Stomach (tissue), 4 donors: ENCODE measurements around the gene C2CD3.

Source experiments
- CTCF ChIP-seq, 7 experiments: fragments of 450-650 bp in 4 of 7; fragments of 200-600 bp in 3 of 7; sonication (generic) in 3 of 7; IDR thresholded peaks; one replicate each; pipeline ENCODE4 v1.5.1; 2016 to 2019; ENCODE audit warnings: antibody characterized with exemption in 7 of 7, control low read depth in 2 of 7, mild to moderate bottlenecking in 1 of 7
- POLR2A ChIP-seq, 4 donors: fragments of 450-650 bp; IDR thresholded peaks; one replicate each; pipeline ENCODE4 v1.6.1; 2016; ENCODE audit warnings: antibody characterized with exemption in 4 of 4, control low read depth in 2 of 4, mild to moderate bottlenecking in 1 of 4, moderate library complexity in 1 of 4

- no peak for TF ChIP-seq POLR2A (IDR thresholded peaks at IDR 0.05)
- no peak for TF ChIP-seq CTCF (IDR thresholded peaks at IDR 0.05)
Observed at GRCh38 chr11:74048993-74049392, 121.8 kb downstream of the C2CD3 start.
